Ishikawa (cell line): ENCODE data around the gene PTPN21.

ENCODE experiments used
- CEBPB ChIP-seq: IDR thresholded peaks from 2 replicates; pipeline ENCODE4 v1.6.1; 2012
- CREB1 ChIP-seq: IDR thresholded peaks from 2 replicates; pipeline ENCODE4 v1.6.1; 2012; ENCODE audit warnings: low read depth
- EP300 ChIP-seq: IDR thresholded peaks from 2 replicates; pipeline ENCODE4 v1.6.1; 2012; ENCODE audit warnings: borderline replicate concordance
- RAD21 ChIP-seq: IDR thresholded peaks from 2 replicates; pipeline ENCODE4 v1.6.1; 2012; ENCODE audit warnings: low read depth
- YY1 ChIP-seq: IDR thresholded peaks from 2 replicates; pipeline ENCODE4 v1.6.1; 2012; ENCODE audit warnings: low read depth
- TF ChIP-seq, protein P1 (sequence below): IDR thresholded peaks from 2 replicates; pipeline ENCODE4 v1.6.1; 2012

DNA sequence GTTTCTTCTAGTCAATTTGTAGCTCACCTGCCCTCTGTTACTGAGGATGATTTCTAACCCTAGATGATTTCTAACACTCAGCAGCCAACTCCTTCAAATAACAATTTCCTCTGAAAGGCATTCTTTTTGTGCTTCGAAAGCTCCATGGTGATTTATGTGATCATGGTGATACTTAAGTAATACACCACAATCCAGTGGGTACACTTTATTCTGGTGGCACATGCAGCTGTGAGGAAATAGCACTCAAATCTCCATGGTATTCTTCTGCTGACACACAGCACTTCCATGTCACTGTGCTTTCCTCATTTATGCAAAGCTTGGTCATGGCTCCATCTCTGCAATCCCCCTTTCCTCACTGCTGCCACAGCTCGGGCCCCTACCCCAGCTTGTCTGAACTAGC, 73.7 kb downstream of the PTPN21 start:
- TF ChIP-seq, protein P1, sequence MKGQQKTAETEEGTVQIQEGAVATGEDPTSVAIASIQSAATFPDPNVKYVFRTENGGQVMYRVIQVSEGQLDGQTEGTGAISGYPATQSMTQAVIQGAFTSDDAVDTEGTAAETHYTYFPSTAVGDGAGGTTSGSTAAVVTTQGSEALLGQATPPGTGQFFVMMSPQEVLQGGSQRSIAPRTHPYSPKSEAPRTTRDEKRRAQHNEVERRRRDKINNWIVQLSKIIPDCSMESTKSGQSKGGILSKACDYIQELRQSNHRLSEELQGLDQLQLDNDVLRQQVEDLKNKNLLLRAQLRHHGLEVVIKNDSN: no peak
- no peak for TF ChIP-seq RAD21
- TF ChIP-seq EP300: no peak
- TF ChIP-seq YY1: no peak
- TF ChIP-seq CREB1: no peak
- TF ChIP-seq CEBPB: no peak
